BE2C (cell line): ENCODE results near the gene GJE1.

Experiments used
- DNase-seq: peaks from one replicate; pipeline ENCODE4 v3.0.0-alpha.2; 2020
- H3K27me3 ChIP-seq: fragments of 250-450 bp; sonication (Bioruptor Pico); 2 replicates; pipeline ENCODE4 v1.5.1; 2020; ENCODE audit warnings: mild to moderate bottlenecking
- H3K36me3 ChIP-seq: fragments of 250-450 bp; sonication (Bioruptor Pico); 2 replicates; pipeline ENCODE4 v1.5.1; 2020; ENCODE audit warnings: mild to moderate bottlenecking
- H3K4me1 ChIP-seq: fragments of 250-450 bp; sonication (Bioruptor Pico); 2 replicates; pipeline ENCODE4 v1.5.1; 2020
- H3K4me3 ChIP-seq: 2 replicates; pipeline ENCODE4 v1.5.1; 2011; ENCODE audit warnings: low read depth, low read length
- H3K9me3 ChIP-seq: fragments of 250-450 bp; sonication (Bioruptor Pico); 2 replicates; pipeline ENCODE4 v1.5.1; 2020
- TF ChIP-seq, protein P1 (sequence below): IDR thresholded peaks from 2 replicates; pipeline ENCODE4 v1.5.1; 2012; ENCODE audit warnings: mild to moderate bottlenecking, low read depth, low read length

The GJE1 gene

DNA sequence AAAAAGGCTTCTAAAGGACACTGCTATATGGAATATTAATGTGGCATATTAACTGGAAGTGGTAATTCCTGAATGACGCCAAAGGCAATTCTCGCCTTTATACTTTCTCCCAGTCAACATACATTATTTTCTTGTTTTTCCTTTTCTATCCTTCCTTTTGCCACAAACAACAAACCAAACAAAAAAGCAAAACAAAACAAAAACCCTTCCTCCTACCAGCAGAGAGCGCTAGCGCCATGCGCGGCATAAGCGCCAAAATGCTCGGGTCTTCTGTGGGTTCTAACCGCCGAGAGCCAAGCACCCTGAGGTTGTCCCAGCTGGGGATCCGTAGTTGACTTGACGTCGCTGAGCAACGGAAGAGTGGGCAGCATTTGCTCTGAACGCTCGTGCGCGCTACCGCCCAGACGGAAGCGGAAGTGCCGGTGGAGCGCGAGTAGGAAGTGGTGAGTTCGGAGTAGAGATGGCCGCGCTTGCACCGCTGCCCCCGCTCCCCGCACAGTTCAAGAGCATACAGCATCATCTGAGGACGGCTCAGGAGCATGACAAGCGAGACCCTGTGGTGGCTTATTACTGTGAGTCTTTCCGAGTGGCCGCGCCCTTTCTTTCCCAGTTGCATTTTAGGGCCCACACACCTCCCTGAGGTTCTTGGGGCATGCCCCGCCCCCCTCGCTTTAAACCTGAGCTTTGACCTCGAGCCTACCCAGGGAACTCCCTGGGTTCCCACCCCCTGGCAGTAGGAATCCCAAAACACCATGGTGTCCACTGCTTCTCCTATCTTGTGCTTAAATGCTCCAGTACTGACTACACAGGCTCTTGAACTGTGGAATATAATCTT is 14.3 kb downstream of the GJE1 start, which contains the start of the genes NMBR and VTA1:
Gene NMBR (minus strand): TSS at position 295 of the 835 bp plus-strand sequence. CDS start 58,464 bp downstream, outside the sequence.
Gene VTA1 (plus strand): TSS at position 436 of the 835 bp plus-strand sequence. CDS start 25 bp downstream, at position 461.
- DNase-seq = peak; percentile 96
- H3K36me3 ChIP-seq = no peaks in the 10 kb centered on the region
- no peaks in the 10 kb centered on the region for H3K9me3 ChIP-seq
- H3K4me1 ChIP-seq = no peaks in the 10 kb centered on the region
- TF ChIP-seq, protein P1, sequence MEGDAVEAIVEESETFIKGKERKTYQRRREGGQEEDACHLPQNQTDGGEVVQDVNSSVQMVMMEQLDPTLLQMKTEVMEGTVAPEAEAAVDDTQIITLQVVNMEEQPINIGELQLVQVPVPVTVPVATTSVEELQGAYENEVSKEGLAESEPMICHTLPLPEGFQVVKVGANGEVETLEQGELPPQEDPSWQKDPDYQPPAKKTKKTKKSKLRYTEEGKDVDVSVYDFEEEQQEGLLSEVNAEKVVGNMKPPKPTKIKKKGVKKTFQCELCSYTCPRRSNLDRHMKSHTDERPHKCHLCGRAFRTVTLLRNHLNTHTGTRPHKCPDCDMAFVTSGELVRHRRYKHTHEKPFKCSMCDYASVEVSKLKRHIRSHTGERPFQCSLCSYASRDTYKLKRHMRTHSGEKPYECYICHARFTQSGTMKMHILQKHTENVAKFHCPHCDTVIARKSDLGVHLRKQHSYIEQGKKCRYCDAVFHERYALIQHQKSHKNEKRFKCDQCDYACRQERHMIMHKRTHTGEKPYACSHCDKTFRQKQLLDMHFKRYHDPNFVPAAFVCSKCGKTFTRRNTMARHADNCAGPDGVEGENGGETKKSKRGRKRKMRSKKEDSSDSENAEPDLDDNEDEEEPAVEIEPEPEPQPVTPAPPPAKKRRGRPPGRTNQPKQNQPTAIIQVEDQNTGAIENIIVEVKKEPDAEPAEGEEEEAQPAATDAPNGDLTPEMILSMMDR = peak; percentile 92
- peak within 1 kb of the TSS; percentile 96 for H3K4me3 ChIP-seq
- H3K27me3 ChIP-seq = no peaks in the 10 kb centered on the region

DNA sequence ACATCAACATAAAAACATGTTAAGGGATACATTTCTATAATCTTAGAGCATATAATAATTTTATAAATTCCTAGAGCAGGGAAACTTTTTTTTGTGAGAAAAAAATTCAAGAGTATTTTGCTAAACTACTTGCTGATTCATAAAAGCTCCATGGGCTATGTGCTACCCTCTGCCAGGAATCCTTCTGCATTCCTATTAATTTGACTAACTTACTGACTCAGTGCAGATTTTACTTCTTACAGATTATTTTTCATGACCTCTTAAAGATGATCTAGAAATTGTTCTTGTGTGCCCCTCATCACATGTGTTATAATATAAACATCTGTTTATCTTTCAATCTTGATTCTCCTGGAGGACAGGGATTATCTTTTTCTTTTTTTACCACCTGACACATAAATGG is 20.0 kb downstream of the GJE1 start:
- Histone ChIP-seq H3K9me3 (no peaks in the 10 kb centered on the region), H3K4me1 (no peaks in the 10 kb centered on the region), H3K4me3 (no peak overlapping the region), H3K36me3 (no peaks in the 10 kb centered on the region), H3K27me3 (no peaks in the 10 kb centered on the region)
- DNase-seq = no peak
- TF ChIP-seq, protein P1 = no peak

DNA sequence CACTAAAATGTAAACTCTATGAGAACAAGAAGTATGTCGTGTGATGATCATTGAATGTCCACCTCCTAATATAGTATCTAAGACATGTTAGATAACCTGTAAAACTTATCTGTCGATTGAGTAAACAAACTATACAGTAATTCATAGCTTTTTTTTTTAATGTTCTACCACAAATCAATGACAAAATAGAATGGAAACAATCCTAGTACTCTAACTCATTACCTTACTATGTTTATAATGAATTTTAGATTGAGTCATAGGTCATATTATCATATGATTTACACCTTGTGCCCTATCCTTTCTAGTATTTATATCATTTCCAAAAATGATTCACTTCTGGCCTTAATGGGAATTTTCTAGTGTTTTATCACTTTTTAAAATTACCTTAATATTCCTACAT is 20.5 kb downstream of the GJE1 start:
- TF ChIP-seq, protein P1 = no peak
- Histone ChIP-seq H3K27me3 (no peaks in the 10 kb centered on the region), H3K36me3 (no peaks in the 10 kb centered on the region), H3K9me3 (no peaks in the 10 kb centered on the region), H3K4me1 (no peaks in the 10 kb centered on the region), H3K4me3 (no peak overlapping the region)
- no peak for DNase-seq

DNA sequence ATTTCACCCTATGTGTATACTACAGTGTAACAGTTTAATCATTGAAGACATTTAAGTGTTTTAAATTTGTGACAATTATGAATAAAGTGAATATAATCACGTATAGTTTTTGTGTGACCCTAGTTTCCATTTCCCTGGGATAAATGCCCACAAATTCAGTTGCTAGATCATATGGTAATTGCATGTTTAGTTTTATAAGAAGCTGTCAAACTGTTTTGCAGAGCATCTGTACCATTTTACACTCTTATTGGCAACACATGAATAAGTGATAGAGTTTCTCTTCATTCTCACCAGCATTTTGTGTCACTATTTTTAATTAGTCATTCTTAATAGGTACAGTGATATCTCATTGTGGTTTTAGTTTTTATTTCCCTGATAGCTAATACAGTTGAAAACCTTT is 21.6 kb downstream of the GJE1 start:
- Histone ChIP-seq H3K27me3 (no peaks in the 10 kb centered on the region), H3K4me3 (no peak overlapping the region), H3K36me3 (no peaks in the 10 kb centered on the region), H3K4me1 (no peaks in the 10 kb centered on the region), H3K9me3 (no peaks in the 10 kb centered on the region)
- TF ChIP-seq, protein P1 = no peak
- DNase-seq = no peak

DNA sequence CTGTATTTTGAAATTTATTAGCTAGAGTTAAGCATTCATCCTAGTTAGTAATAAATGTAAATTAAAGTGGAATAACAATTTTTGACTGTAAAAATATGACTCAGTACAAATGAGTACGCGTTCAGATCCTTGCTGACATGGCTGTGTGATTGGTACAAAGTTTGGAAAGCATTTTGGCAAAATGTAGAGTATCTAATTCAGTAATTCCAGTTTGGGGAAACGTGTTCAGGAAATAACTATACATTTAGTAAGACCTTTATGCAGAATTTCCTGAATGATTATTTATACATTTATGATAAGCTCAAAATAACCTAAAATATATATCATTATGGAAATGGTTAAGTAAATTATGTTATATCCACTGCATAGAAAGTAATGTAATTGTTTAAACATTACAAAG is 22.4 kb downstream of the GJE1 start:
- TF ChIP-seq, protein P1 = no peak
- H3K9me3 ChIP-seq = no peaks in the 10 kb centered on the region
- H3K27me3 ChIP-seq = no peaks in the 10 kb centered on the region
- DNase-seq = no peak
- no peaks in the 10 kb centered on the region for H3K36me3 ChIP-seq
- no peaks in the 10 kb centered on the region for H3K4me1 ChIP-seq
- no peak overlapping the region for H3K4me3 ChIP-seq
